OCI-LY3 (cell line): ENCODE results near the gene SIRT2.

Experiments
- H2AFZ ChIP-seq: fragments of 200-600, 300-600 bp; shearing (Covaris generic); 2 replicates; pipeline ENCODE4 v1.6.0; 2014; ENCODE audit warnings: antibody characterized with exemption, low read depth, low read length
- H3K27ac ChIP-seq: fragments of 200-600, 300-600 bp; sonication (generic); 2 replicates; pipeline ENCODE4 v1.5.1; 2014; ENCODE audit warnings: mild to moderate bottlenecking, low read length, moderate library complexity, mixed read lengths
- H3K27me3 ChIP-seq: fragments of 200-600, 300-600 bp; sonication (generic); 2 replicates; pipeline ENCODE4 v1.6.1; 2014; ENCODE audit warnings: low read depth, low read length, mixed read lengths
- H3K36me3 ChIP-seq: fragments of 200-600, 300-600 bp; sonication (generic); replicated peaks from 2 replicates; pipeline ENCODE3; 2014; ENCODE audit warnings: low read depth, low read length, mixed read lengths
- H3K4me1 ChIP-seq: fragments of 300-600, 200-600 bp; sonication (generic); 2 replicates; pipeline ENCODE4 v1.6.1; 2014; ENCODE audit warnings: low read length, mixed read lengths
- H3K4me2 ChIP-seq: fragments of 200-600, 300-600 bp; sonication (generic); 2 replicates; pipeline ENCODE4 v1.6.1; 2014; ENCODE audit warnings: low read length, mixed read lengths
- H3K4me3 ChIP-seq: fragments of 300-600, 200-600 bp; sonication (generic); 2 replicates; pipeline ENCODE4 v1.5.1; 2014; ENCODE audit warnings: antibody characterized with exemption, mild to moderate bottlenecking, low read length, moderate library complexity
- H3K79me2 ChIP-seq: fragments of 300-600, 200-600 bp; shearing (Covaris generic); 2 replicates; pipeline ENCODE4 v1.6.1; 2014; ENCODE audit warnings: mild to moderate bottlenecking, low read length, mixed read lengths
- H3K9ac ChIP-seq: fragments of 300-600, 200-600 bp; shearing (Covaris generic); 2 replicates; pipeline ENCODE4 v1.6.0; 2014; ENCODE audit warnings: mild to moderate bottlenecking, low read length, moderate library complexity
- H3K9me3 ChIP-seq: fragments of 200-600, 300-600 bp; shearing (Covaris generic); 2 replicates; pipeline ENCODE4 v1.6.1; 2014; ENCODE audit warnings: low read length, mixed read lengths; ENCODE audit not compliant: insufficient read depth
- H4K20me1 ChIP-seq: fragments of 200-600, 300-600 bp; sonication (generic); 2 replicates; pipeline ENCODE4 v1.6.1; 2016; ENCODE audit warnings: low read length, mixed read lengths; ENCODE audit not compliant: insufficient read depth
- CTCF ChIP-seq: fragments of 200-600, 300-600 bp; sonication (generic); IDR thresholded peaks from 2 replicates; pipeline ENCODE4 v1.5.1; 2014; ENCODE audit warnings: antibody characterized with exemption, low read length, low read depth
- EZH2phosphoT487 ChIP-seq: fragments of 200-600 bp; shearing (Covaris generic); IDR thresholded peaks from 2 replicates; pipeline ENCODE4 v1.6.1; 2018; ENCODE audit warnings: antibody characterized with exemption, mixed run types, low read depth

Gene SIRT2

GRCh38 chr19:38919837-38920601 lies 20.6 kb upstream of the SIRT2 start:
- no peak overlapping the region for H3K27ac ChIP-seq
- H3K27me3 ChIP-seq = no peaks in the 10 kb centered on the region
- TF ChIP-seq CTCF (no peak), EZH2phosphoT487 (no peak)
- H2AFZ ChIP-seq = no peak overlapping the region
- H3K9ac ChIP-seq = no peak overlapping the region
- no peaks in the 10 kb centered on the region for H3K4me1 ChIP-seq
- no peaks in the 10 kb centered on the region for H4K20me1 ChIP-seq
- H3K9me3 ChIP-seq = no peaks in the 10 kb centered on the region
- no peak overlapping the region for H3K4me3 ChIP-seq
- H3K36me3 ChIP-seq = peaks cover 29% of the 10 kb centered on the region
- no peak overlapping the region for H3K4me2 ChIP-seq
- H3K79me2 ChIP-seq = no peaks in the 10 kb centered on the region

GRCh38 chr19:38918526-38918925 lies 19.1 kb upstream of the SIRT2 start:
- H2AFZ ChIP-seq = no peak overlapping the region
- H3K9ac ChIP-seq = no peak overlapping the region

GRCh38 chr19:38917921-38918491 lies 18.6 kb upstream of the SIRT2 start:
- Histone ChIP-seq H3K4me2 (no peak overlapping the region), H3K9ac (no peak overlapping the region), H3K27me3 (no peaks in the 10 kb centered on the region), H3K36me3 (peaks cover 20% of the 10 kb centered on the region), H3K4me1 (no peaks in the 10 kb centered on the region), H3K79me2 (no peaks in the 10 kb centered on the region), H3K27ac (no peak overlapping the region), H3K9me3 (no peaks in the 10 kb centered on the region), H2AFZ (no peak overlapping the region), H3K4me3 (no peak overlapping the region), H4K20me1 (no peaks in the 10 kb centered on the region)
- TF ChIP-seq CTCF = peak; percentile 9; the same call in 1 of the 2 replicates
- no peak for TF ChIP-seq EZH2phosphoT487

More at GRCh38 chr19:38918526-38918925, 19.1 kb upstream of the SIRT2 start:
- Histone ChIP-seq H3K27me3 (no peaks in the 10 kb centered on the region), H3K4me1 (no peaks in the 10 kb centered on the region), H3K4me2 (no peak overlapping the region), H3K27ac (no peak overlapping the region), H3K4me3 (no peak overlapping the region), H3K9me3 (no peaks in the 10 kb centered on the region), H3K36me3 (peaks cover 20% of the 10 kb centered on the region), H4K20me1 (no peaks in the 10 kb centered on the region), H3K79me2 (no peaks in the 10 kb centered on the region)
- no peak for TF ChIP-seq CTCF
- TF ChIP-seq EZH2phosphoT487 = no peak

- TF ChIP-seq EZH2phosphoT487 = no peak
- no peak for TF ChIP-seq CTCF
Observed at GRCh38 chr19:38917516-38917915, 18.1 kb upstream of the SIRT2 start.

More at GRCh38 chr19:38917516-38917915, 18.1 kb upstream of the SIRT2 start:
- no peak overlapping the region for H3K27ac ChIP-seq
- no peaks in the 10 kb centered on the region for H3K9me3 ChIP-seq
- H4K20me1 ChIP-seq = no peaks in the 10 kb centered on the region
- H3K27me3 ChIP-seq = no peaks in the 10 kb centered on the region
- no peak overlapping the region for H3K4me3 ChIP-seq
- H3K9ac ChIP-seq = no peak overlapping the region
- H3K4me1 ChIP-seq = no peaks in the 10 kb centered on the region
- no peak overlapping the region for H2AFZ ChIP-seq
- H3K79me2 ChIP-seq = no peaks in the 10 kb centered on the region
- H3K4me2 ChIP-seq = no peak overlapping the region
- H3K36me3 ChIP-seq = peaks cover 20% of the 10 kb centered on the region
